Left lung (tissue), 10 donors: Measurements from ENCODE around the gene GPRASP2. TPM values are rescaled to one million over a fixed set of nuclear protein-coding genes. Genes with fewer than 3 reads are reported as not detected.

Experiments used
- ATAC-seq: fragments of 200-7000 bp; cut with Tn5 transposase; one replicate; pipeline ENCODE4 v1.9.1; 2020; ENCODE audit warnings: moderate library complexity
- DNase-seq, 4 donors: peaks; one replicate each; pipeline ENCODE4 v3.0.0-alpha.2; 2013 to 2020
- H3K27ac ChIP-seq, 2 donors: fragments of 200-600 bp; sonication (generic) in 1 of 2; one replicate each; pipeline versions ENCODE4 v1.5.0 to v1.8.0; 2020 to 2021
- H3K27me3 ChIP-seq, 2 donors: fragments of 200-600 bp; sonication (generic) in 1 of 2; one replicate each; pipeline versions ENCODE4 v1.5.0 to v1.8.0; 2020 to 2021
- H3K36me3 ChIP-seq, 2 donors: fragments of 200-600 bp; sonication (generic) in 1 of 2; one replicate each; pipeline versions ENCODE4 v1.5.0 to v1.8.0; 2020 to 2021
- H3K4me1 ChIP-seq, 2 donors: fragments of 200-600 bp; one replicate each; pipeline ENCODE4 v1.8.0; 2021
- H3K4me3 ChIP-seq, 2 donors: fragments of 200-600 bp; sonication (generic) in 1 of 2; one replicate each; pipeline versions ENCODE4 v1.5.0 to v1.8.0; 2020 to 2021; ENCODE audit warnings: mild to moderate bottlenecking in 1 of 2
- H3K9me3 ChIP-seq, 2 donors: fragments of 200-600 bp; sonication (generic) in 1 of 2; one replicate each; pipeline versions ENCODE4 v1.5.0 to v1.8.0; 2020 to 2021
- intact Hi-C, 2 donors: fragments of 100-400 bp; cut with DNase I; formaldehyde crosslinking; loops; one replicate each; pipeline versions ENCODE4 v1.11.2 to v1.14.2; 2022
- polyA plus RNA-seq, 6 donors: library from polyadenylated mRNA; unstranded; fragments of 120-200 nt; gene quantifications; one replicate each; pipeline ENCODE4 v1.2.1, GENCODE V29; 2013; ENCODE audit not compliant: insufficient read length in 6 of 6
- total RNA-seq, 2 donors: library from RNA; stranded (reverse); fragmentation: NEBNext Ultra II Directional; extraction: Animal tissue kit (Norgen Biotek cat#: 25700); gene quantifications; one replicate each; pipeline ENCODE4 v1.2.1, GENCODE V29; 2021
- TF ChIP-seq, protein P1 (sequence below), 2 donors: fragments of 200-600 bp; sonication (generic) in 1 of 2; IDR thresholded peaks; one replicate each; pipeline versions ENCODE4 v1.5.0 to v1.8.0; 2021; ENCODE audit warnings: antibody characterized with exemption in 2 of 2
- donor health status: DM: no; HTN: yes; CAD: no.
- donor health status: DM: no; HTN: no; CAD: no.

GPRASP2 gene
- total and polyA plus RNA-seq, 8 donors, result 5.0 to 37.9 (median 33.9) TPM

DNA sequence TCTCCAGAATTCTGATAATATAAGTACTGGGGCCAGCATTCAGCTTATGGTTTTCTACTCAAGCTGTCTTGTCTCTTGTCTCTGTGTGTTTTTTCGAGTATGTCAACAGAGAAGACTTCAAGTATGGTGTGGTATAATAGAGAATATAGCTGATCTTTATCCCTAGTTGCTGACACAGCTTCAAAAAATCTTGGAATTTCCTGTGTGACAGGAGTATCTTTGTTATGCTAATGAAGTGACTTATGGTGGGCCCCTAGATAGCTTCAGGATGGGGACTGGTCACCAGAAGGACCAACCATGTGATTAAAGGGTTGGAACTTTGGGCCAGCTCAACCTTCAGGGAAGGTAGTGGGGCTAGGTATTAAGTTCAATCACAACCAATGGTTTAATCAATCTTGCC lies 11.2 kb downstream of the GPRASP2 start:
- DNase-seq (no peak), ATAC-seq (no peak)
- TF ChIP-seq, protein P1, sequence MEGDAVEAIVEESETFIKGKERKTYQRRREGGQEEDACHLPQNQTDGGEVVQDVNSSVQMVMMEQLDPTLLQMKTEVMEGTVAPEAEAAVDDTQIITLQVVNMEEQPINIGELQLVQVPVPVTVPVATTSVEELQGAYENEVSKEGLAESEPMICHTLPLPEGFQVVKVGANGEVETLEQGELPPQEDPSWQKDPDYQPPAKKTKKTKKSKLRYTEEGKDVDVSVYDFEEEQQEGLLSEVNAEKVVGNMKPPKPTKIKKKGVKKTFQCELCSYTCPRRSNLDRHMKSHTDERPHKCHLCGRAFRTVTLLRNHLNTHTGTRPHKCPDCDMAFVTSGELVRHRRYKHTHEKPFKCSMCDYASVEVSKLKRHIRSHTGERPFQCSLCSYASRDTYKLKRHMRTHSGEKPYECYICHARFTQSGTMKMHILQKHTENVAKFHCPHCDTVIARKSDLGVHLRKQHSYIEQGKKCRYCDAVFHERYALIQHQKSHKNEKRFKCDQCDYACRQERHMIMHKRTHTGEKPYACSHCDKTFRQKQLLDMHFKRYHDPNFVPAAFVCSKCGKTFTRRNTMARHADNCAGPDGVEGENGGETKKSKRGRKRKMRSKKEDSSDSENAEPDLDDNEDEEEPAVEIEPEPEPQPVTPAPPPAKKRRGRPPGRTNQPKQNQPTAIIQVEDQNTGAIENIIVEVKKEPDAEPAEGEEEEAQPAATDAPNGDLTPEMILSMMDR (IDR thresholded peaks at IDR 0.05), result no peak
- no peaks in the 10 kb centered on the region for H3K36me3 ChIP-seq
- intact Hi-C loops, result no loop called here
- no peaks in the 10 kb centered on the region for H3K9me3 ChIP-seq
- no peaks in the 10 kb centered on the region for H3K27me3 ChIP-seq
- H3K27ac ChIP-seq, result no peak overlapping the region
- no peak overlapping the region for H3K4me3 ChIP-seq
- H3K4me1 ChIP-seq, result no peaks in the 10 kb centered on the region

DNA sequence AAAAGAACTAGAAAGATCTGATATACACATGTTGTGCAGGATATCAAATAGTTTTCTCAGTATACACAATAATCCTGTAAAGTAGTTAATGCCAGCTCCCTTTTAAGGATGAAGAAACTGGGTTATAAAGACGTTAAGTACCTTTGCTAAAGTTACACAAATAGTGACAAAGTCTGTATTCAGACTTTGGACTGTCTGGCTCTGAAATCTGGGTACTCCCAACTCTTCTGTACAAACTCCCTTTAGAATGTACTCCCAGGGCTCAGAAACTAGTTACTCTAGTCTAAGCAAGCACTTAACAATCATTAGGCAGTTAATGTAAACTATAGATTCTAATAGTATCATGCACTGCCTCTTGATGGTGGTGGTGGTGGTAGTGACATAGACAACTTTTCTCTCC lies 15.5 kb downstream of the GPRASP2 start:
- no peak for ATAC-seq
- Histone ChIP-seq H3K4me3 (no peak overlapping the region), H3K27ac (no peak overlapping the region), H3K36me3 (no peaks in the 10 kb centered on the region), H3K27me3 (no peaks in the 10 kb centered on the region), H3K9me3 (no peaks in the 10 kb centered on the region), H3K4me1 (no peaks in the 10 kb centered on the region)
- intact Hi-C loops, result no loop called here
- DNase-seq, result no peak
- TF ChIP-seq, protein P1 (IDR thresholded peaks at IDR 0.05), result no peak

DNA sequence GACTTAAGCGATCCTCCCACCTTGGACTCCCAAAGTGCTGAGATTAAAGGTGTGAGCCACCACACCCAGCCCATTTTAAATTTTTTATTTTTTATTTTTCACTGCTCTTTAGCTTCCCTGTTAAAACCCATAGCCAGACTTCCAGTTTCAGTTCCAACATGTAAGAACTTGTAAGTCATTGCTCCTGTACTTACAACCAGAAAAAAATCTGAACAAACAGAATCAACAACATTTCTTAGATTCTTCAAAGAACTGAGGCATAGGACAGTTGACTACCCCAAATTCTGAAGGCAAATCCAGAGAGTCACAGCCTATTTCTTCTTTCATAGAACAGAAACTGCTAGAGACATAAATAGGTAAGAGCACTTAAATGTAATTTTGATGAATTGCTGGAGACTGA lies 16.4 kb downstream of the GPRASP2 start:
- H3K27ac ChIP-seq, result no peak overlapping the region
- DNase-seq (no peak), ATAC-seq (no peak)
- TF ChIP-seq, protein P1 (IDR thresholded peaks at IDR 0.05), result no peak
- no peak overlapping the region for H3K4me3 ChIP-seq
- no peaks in the 10 kb centered on the region for H3K27me3 ChIP-seq
- H3K36me3 ChIP-seq, result no peaks in the 10 kb centered on the region
- intact Hi-C loops, result no loop called here
- H3K4me1 ChIP-seq, result no peaks in the 10 kb centered on the region
- no peaks in the 10 kb centered on the region for H3K9me3 ChIP-seq

DNA sequence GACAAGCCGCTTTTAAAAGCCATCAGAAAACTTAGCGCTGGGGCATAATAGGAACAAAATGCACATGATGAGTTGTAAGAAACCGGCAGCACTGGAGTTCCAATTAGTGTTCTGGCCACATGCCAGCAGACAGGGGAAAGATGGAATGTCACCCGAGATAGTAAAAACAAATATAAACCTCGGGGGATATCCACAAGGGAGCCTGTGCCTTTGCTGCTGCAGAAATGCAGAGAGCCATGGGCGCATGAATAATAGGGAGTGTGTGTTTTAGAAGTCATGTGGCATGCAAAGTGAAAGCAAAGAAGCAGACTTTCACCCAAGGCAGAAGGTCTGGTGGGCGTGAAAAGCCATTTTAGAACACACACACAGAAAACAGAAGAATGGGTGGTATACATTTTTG lies 27.4 kb downstream of the GPRASP2 start:
- H3K9me3 ChIP-seq, result no peaks in the 10 kb centered on the region
- intact Hi-C loops, result no loop called here
- TF ChIP-seq, protein P1 (IDR thresholded peaks at IDR 0.05), result no peak
- ATAC-seq, result no peak
- H3K27me3 ChIP-seq, result peaks cover 0 to 4% of the 10 kb centered on the region in 2 donors
- H3K36me3 ChIP-seq, result no peaks in the 10 kb centered on the region
- H3K27ac ChIP-seq, result no peak overlapping the region
- no peak for DNase-seq
- H3K4me3 ChIP-seq, result no peak overlapping the region
- no peaks in the 10 kb centered on the region for H3K4me1 ChIP-seq

DNA sequence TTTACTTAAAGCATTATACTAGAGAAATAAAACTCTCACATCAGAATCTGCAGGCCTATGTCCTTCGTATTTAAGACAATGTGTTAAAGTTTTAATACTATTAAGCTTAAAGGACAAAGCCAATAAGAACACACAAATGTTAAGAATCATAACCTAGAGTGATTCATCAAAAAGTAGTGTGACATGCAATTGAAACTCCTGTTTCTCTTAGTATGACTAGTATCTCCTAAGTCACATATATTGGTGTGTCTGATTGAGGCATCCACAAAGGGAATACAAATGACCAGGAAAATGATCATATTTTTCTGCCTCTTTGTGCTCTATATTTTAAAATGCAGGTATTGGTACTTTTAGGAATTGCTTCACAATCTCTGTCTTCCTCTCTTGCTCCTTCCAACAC lies 32.1 kb downstream of the GPRASP2 start:
- TF ChIP-seq, protein P1 (IDR thresholded peaks at IDR 0.05), result no peak
- no peaks in the 10 kb centered on the region for H3K36me3 ChIP-seq
- H3K4me3 ChIP-seq, result no peak overlapping the region
- H3K27me3 ChIP-seq, result no peaks in the 10 kb centered on the region
- no peak for ATAC-seq
- H3K27ac ChIP-seq, result no peak overlapping the region
- intact Hi-C loops, result no loop called here
- H3K4me1 ChIP-seq, result peaks cover 0 to 4% of the 10 kb centered on the region in 2 donors
- no peaks in the 10 kb centered on the region for H3K9me3 ChIP-seq
- no peak for DNase-seq
